Esophagus muscularis mucosa (tissue), 3 donors: ENCODE measurements around the gene PSMD13.

Experiments used
- POLR2A ChIP-seq: fragments of 450-650 bp; IDR thresholded peaks from one replicate; pipeline ENCODE4 v1.6.1; 2017; ENCODE audit warnings: antibody characterized with exemption, moderate library complexity, mild to moderate bottlenecking, low read depth
- TF ChIP-seq, protein P1 (sequence below), 3 experiments: fragments of 200-600 bp in 2 of 3; fragments of 450-650 bp in 1 of 3; sonication (generic) in 2 of 3; IDR thresholded peaks; one replicate each; pipeline ENCODE4 v1.5.1; 2017 to 2019; ENCODE audit warnings: antibody characterized with exemption in 3 of 3, mild to moderate bottlenecking in 2 of 3, moderate library complexity in 1 of 3

DNA sequence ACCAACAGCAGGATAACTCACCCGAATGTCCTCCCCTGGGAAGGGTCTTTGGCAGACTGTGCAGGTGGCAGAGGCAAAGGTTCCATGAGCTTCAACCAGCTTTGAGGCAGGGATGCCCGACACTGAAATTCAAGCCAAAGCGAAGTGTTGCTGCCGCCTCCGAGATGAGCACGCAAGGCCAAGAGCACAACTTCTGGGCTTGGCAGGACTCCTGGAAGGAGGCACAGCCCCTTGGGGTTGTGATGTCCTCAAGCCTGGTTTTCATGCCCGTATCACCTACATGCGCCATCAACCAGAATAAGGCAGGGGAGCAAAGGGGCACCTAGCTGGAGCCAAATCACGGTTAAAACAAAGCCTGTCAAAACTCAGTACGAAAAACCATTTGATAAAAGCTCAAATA lies 6.3 kb upstream of the PSMD13 start:
- TF ChIP-seq, protein P1, sequence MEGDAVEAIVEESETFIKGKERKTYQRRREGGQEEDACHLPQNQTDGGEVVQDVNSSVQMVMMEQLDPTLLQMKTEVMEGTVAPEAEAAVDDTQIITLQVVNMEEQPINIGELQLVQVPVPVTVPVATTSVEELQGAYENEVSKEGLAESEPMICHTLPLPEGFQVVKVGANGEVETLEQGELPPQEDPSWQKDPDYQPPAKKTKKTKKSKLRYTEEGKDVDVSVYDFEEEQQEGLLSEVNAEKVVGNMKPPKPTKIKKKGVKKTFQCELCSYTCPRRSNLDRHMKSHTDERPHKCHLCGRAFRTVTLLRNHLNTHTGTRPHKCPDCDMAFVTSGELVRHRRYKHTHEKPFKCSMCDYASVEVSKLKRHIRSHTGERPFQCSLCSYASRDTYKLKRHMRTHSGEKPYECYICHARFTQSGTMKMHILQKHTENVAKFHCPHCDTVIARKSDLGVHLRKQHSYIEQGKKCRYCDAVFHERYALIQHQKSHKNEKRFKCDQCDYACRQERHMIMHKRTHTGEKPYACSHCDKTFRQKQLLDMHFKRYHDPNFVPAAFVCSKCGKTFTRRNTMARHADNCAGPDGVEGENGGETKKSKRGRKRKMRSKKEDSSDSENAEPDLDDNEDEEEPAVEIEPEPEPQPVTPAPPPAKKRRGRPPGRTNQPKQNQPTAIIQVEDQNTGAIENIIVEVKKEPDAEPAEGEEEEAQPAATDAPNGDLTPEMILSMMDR (IDR thresholded peaks at IDR 0.05), result no peak
- no peak for TF ChIP-seq POLR2A
